Endodermal cell (in vitro differentiated cells): ENCODE data around the gene SLIT3. TPM values are rescaled to one million over a fixed set of nuclear protein-coding genes. Genes with fewer than 3 reads are reported as not detected.

ENCODE experiments used
- DNase-seq: peaks from one replicate; pipeline ENCODE4 v3.0.0-alpha.2; 2017
- H3K27ac ChIP-seq: 2 replicates; pipeline ENCODE4 v1.5.1; 2013; ENCODE audit warnings: mild to moderate bottlenecking, low read depth, low read length, moderate library complexity
- H3K27me3 ChIP-seq: 2 replicates; pipeline ENCODE4 v1.6.1; 2013; ENCODE audit warnings: mild to moderate bottlenecking, low read length, moderate library complexity; ENCODE audit not compliant: insufficient read depth, control insufficient read depth, poor library complexity, severe bottlenecking
- H3K36me3 ChIP-seq: 2 replicates; pipeline ENCODE4 v1.7.0; 2013; ENCODE audit warnings: mild to moderate bottlenecking, low read length, moderate library complexity; ENCODE audit not compliant: control insufficient read depth, insufficient read depth
- H3K4me1 ChIP-seq: one replicate; pipeline ENCODE4 v1.7.0; 2013; ENCODE audit warnings: low read length; ENCODE audit not compliant: control insufficient read depth, insufficient read depth
- H3K4me3 ChIP-seq: 2 replicates; pipeline ENCODE4 v1.5.1; 2013; ENCODE audit warnings: mild to moderate bottlenecking, low read length, moderate library complexity
- H3K9ac ChIP-seq: 2 replicates; pipeline ENCODE4 v1.6.1; 2013; ENCODE audit warnings: mild to moderate bottlenecking, low read length, moderate library complexity; ENCODE audit not compliant: poor library complexity, severe bottlenecking; ENCODE audit errors: extremely low read depth
- H3K9me3 ChIP-seq: 2 replicates; pipeline ENCODE4 v1.6.1; 2013; ENCODE audit warnings: mild to moderate bottlenecking, low read length, moderate library complexity; ENCODE audit not compliant: control insufficient read depth
- H3K27ac Mint-ChIP-seq: 2 replicates; pipeline ENCODE4 v1.8.0; 2020; ENCODE audit warnings: mixed read lengths
- H3K27me3 Mint-ChIP-seq: 2 replicates; pipeline ENCODE4 v1.8.0; 2021; ENCODE audit warnings: mild to moderate bottlenecking, mixed read lengths; ENCODE audit not compliant: insufficient read depth
- H3K36me3 Mint-ChIP-seq: 2 replicates; pipeline ENCODE4 v1.8.0; 2020; ENCODE audit warnings: low read depth, mixed read lengths
- H3K4me1 Mint-ChIP-seq: 2 replicates; pipeline ENCODE4 v1.8.0; 2020; ENCODE audit warnings: mixed read lengths
- H3K4me3 Mint-ChIP-seq: 2 replicates; pipeline ENCODE4 v1.8.0; 2020; ENCODE audit warnings: mild to moderate bottlenecking, moderate library complexity, mixed read lengths
- H3K9me3 Mint-ChIP-seq: 2 replicates; pipeline ENCODE4 v1.8.0; 2020; ENCODE audit warnings: mild to moderate bottlenecking, mixed read lengths
- WGBS, 2 experiments: methylation state at CpG; one replicate each; pipeline versions ENCODE4 v1.1.5 to v1.1.7; 2013; ENCODE audit warnings: missing lambda C conversion rate in 2 of 2, mixed read lengths in 1 of 2; ENCODE audit not compliant: insufficient coverage in 1 of 2, insufficient read length in 1 of 2; 5-methylcytosine and 5-hydroxymethylcytosine counted together
- total RNA-seq, 2 donors: library from RNA; stranded (reverse); fragmentation: NEBNext Ultra II Directional in 1 of 2; extraction: Animal tissue kit (Norgen Biotek cat#: 25700) in 1 of 2; gene quantifications; 2 replicates in 1 of 2; 3 replicates in 1 of 2; pipeline ENCODE4 v1.2.1, GENCODE V29; 2021
- TF ChIP-seq, protein P1 (sequence below): fragments of 200-600 bp; sonication (generic); conservative IDR thresholded peaks from 2 replicates; pipeline ENCODE4 v1.5.0; 2021; ENCODE audit warnings: antibody characterized with exemption, mild to moderate bottlenecking

The SLIT3 gene
- total RNA-seq, 2 donors from 2014 or later, result 2.5 to 3.4 TPM

- 92 to 93% methylated on average over 4 to 5 of the region's 5 CpGs for WGBS, 2 experiments
- no peaks in the 10 kb centered on the region for H3K9me3 Mint-ChIP-seq
Measured at GRCh38 chr5:168979135-168979534, 321.8 kb downstream of the SLIT3 start.

DNA sequence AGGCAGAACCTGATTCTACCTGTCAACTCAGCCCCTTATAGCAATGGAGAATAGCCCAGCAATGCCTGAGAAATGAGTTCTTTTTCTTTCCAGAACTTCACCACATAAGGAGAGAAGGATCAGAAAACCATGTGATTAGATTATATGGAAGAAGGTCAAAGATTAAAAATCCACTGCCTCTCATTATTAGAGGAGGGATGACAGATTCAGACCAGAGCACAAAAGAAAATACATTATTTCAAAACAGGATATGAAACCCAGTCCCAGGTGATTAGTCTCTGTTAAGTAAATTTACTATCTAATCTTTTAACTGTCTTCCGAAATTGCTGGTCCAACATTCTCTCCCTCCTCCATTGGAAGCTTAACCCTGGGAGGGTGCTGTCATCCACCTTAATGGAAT lies 322.4 kb downstream of the SLIT3 start:
- no peaks in the 10 kb centered on the region for H3K36me3 ChIP-seq
- H3K27me3 Mint-ChIP-seq, result peaks cover 14% of the 10 kb centered on the region
- H3K4me3 Mint-ChIP-seq, result no peak overlapping the region
- H3K4me3 ChIP-seq, result no peak overlapping the region
- no peaks in the 10 kb centered on the region for H3K36me3 Mint-ChIP-seq
- H3K4me1 ChIP-seq, result no peaks in the 10 kb centered on the region
- no peak overlapping the region for H3K27ac Mint-ChIP-seq
- H3K27ac ChIP-seq, result no peak overlapping the region
- TF ChIP-seq, protein P1, sequence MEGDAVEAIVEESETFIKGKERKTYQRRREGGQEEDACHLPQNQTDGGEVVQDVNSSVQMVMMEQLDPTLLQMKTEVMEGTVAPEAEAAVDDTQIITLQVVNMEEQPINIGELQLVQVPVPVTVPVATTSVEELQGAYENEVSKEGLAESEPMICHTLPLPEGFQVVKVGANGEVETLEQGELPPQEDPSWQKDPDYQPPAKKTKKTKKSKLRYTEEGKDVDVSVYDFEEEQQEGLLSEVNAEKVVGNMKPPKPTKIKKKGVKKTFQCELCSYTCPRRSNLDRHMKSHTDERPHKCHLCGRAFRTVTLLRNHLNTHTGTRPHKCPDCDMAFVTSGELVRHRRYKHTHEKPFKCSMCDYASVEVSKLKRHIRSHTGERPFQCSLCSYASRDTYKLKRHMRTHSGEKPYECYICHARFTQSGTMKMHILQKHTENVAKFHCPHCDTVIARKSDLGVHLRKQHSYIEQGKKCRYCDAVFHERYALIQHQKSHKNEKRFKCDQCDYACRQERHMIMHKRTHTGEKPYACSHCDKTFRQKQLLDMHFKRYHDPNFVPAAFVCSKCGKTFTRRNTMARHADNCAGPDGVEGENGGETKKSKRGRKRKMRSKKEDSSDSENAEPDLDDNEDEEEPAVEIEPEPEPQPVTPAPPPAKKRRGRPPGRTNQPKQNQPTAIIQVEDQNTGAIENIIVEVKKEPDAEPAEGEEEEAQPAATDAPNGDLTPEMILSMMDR, result no peak
- H3K9me3 Mint-ChIP-seq, result no peaks in the 10 kb centered on the region
- no peak overlapping the region for H3K9ac ChIP-seq
- H3K4me1 Mint-ChIP-seq, result peaks cover 18% of the 10 kb centered on the region
- no peaks in the 10 kb centered on the region for H3K9me3 ChIP-seq
- no peak for DNase-seq
- WGBS, 2 experiments, result 89% methylated on average over 1 of the region's 1 CpG; no CpG with 5 or more reads in 1 of the 2 experiments
- H3K27me3 ChIP-seq, result peaks cover 6% of the 10 kb centered on the region

More at GRCh38 chr5:168979135-168979534, 321.8 kb downstream of the SLIT3 start:
- Mint-ChIP-seq H3K27ac (no peak overlapping the region), H3K4me1 (peaks cover 15% of the 10 kb centered on the region), H3K27me3 (peaks cover 14% of the 10 kb centered on the region), H3K36me3 (no peaks in the 10 kb centered on the region), H3K4me3 (no peak overlapping the region)
- Histone ChIP-seq H3K4me1 (no peaks in the 10 kb centered on the region), H3K9me3 (no peaks in the 10 kb centered on the region), H3K36me3 (no peaks in the 10 kb centered on the region), H3K27ac (no peak overlapping the region), H3K9ac (no peak overlapping the region), H3K27me3 (peaks cover 6% of the 10 kb centered on the region), H3K4me3 (no peak overlapping the region)
- no peak for DNase-seq
- TF ChIP-seq, protein P1, result no peak

DNA sequence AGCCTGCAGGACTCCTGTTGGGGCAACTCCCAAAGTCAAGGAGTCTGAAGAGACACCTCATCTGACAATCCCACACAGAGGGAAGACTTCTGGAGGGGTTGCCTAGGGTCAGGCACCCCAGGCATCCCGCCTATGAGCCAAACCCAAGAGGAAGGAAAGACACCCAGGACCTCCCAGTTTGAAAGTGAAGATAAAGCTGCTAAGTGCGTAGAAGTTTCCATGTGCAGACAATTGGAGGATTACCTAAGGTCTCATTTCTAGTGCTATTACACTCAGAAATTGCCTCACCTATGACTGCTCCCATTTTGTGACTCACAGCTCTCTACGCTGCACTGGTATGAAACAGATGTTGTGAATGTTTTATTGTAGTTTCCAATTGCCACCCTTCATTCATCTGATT lies 322.9 kb downstream of the SLIT3 start:
- Mint-ChIP-seq H3K9me3 (no peaks in the 10 kb centered on the region), H3K36me3 (no peaks in the 10 kb centered on the region), H3K27ac (no peak overlapping the region), H3K4me3 (no peak overlapping the region), H3K4me1 (peaks cover 18% of the 10 kb centered on the region), H3K27me3 (peaks cover 14% of the 10 kb centered on the region)
- no peaks in the 10 kb centered on the region for H3K9me3 ChIP-seq
- no peaks in the 10 kb centered on the region for H3K4me1 ChIP-seq
- H3K27ac ChIP-seq, result no peak overlapping the region
- no peak for DNase-seq
- no peak overlapping the region for H3K9ac ChIP-seq
- TF ChIP-seq, protein P1, result no peak
- no peak overlapping the region for H3K4me3 ChIP-seq
- H3K36me3 ChIP-seq, result no peaks in the 10 kb centered on the region
- peaks cover 6% of the 10 kb centered on the region for H3K27me3 ChIP-seq
- WGBS, 2 experiments, result 84 to 92% methylated on average over 2 of the region's 3 CpGs
